H9 (cell line): ENCODE measurements around the gene KDM3A. TPM values are rescaled to one million over a fixed set of nuclear protein-coding genes. Genes with fewer than 3 reads are reported as not detected.

Experiments
- DNase-seq: peaks from one replicate; pipeline ENCODE4 v3.0.0-alpha.2; 2017
- H2AFZ ChIP-seq: one replicate; pipeline ENCODE4 v1.6.1; 2013; ENCODE audit warnings: mild to moderate bottlenecking, low read length, control low read depth, moderate library complexity
- H2AK5ac ChIP-seq: 2 replicates; pipeline ENCODE4 v1.6.1; 2013; ENCODE audit warnings: low read length, control low read depth, mixed read lengths; ENCODE audit not compliant: insufficient read length
- H2BK120ac ChIP-seq: one replicate; pipeline ENCODE4 v1.6.1; 2013; ENCODE audit warnings: low read depth, mild to moderate bottlenecking, low read length, control low read depth, inconsistent platforms; ENCODE audit not compliant: poor library complexity, severe bottlenecking
- H2BK12ac ChIP-seq: 2 replicates; pipeline ENCODE4 v1.6.1; 2013; ENCODE audit warnings: low read length, control low read depth, mixed read lengths, low read depth; ENCODE audit not compliant: insufficient read length
- H2BK15ac ChIP-seq: 2 replicates; pipeline ENCODE4 v1.6.1; 2013; ENCODE audit warnings: low read depth, low read length, control low read depth
- H2BK20ac ChIP-seq: one replicate; pipeline ENCODE4 v1.6.1; 2013; ENCODE audit warnings: low read depth, mild to moderate bottlenecking, low read length, control low read depth, inconsistent platforms; ENCODE audit not compliant: poor library complexity, severe bottlenecking
- H2BK5ac ChIP-seq: 2 replicates; pipeline ENCODE4 v1.6.1; 2013; ENCODE audit warnings: low read length, control low read depth, mixed read lengths; ENCODE audit not compliant: insufficient read length
- H3K14ac ChIP-seq: 2 replicates; pipeline ENCODE4 v1.6.1; 2013; ENCODE audit warnings: low read length, control low read depth; ENCODE audit not compliant: insufficient read depth
- H3K18ac ChIP-seq: 2 replicates; pipeline ENCODE4 v1.6.1; 2013; ENCODE audit warnings: low read depth, mild to moderate bottlenecking, mixed read lengths, low read length, control low read depth; ENCODE audit not compliant: insufficient read length
- H3K23ac ChIP-seq: 2 replicates; pipeline ENCODE4 v1.6.1; 2013; ENCODE audit warnings: low read length, control low read depth, mixed read lengths, low read depth; ENCODE audit not compliant: insufficient read length
- H3K23me2 ChIP-seq: 2 replicates; pipeline ENCODE4 v1.6.1; 2013; ENCODE audit warnings: low read depth, mild to moderate bottlenecking, mixed read lengths, low read length, control low read depth; ENCODE audit not compliant: insufficient read length, poor library complexity, severe bottlenecking
- H3K27ac ChIP-seq: 2 replicates; pipeline ENCODE4 v1.5.1; 2013; ENCODE audit warnings: low read length, control low read depth, mixed read lengths, low read depth; ENCODE audit not compliant: insufficient read length
- H3K27me3 ChIP-seq: 2 replicates; pipeline ENCODE4 v1.6.1; 2013; ENCODE audit warnings: low read length, control low read depth, inconsistent platforms; ENCODE audit not compliant: insufficient read depth
- H3K4ac ChIP-seq: 2 replicates; pipeline ENCODE4 v1.6.1; 2013; ENCODE audit warnings: low read depth, mild to moderate bottlenecking, control low read depth, inconsistent platforms, low read length, moderate library complexity
- H3K4me1 ChIP-seq: 2 replicates; pipeline ENCODE4 v1.6.1; 2013; ENCODE audit warnings: low read length, control low read depth, inconsistent platforms; ENCODE audit not compliant: insufficient read depth
- H3K4me2 ChIP-seq: 2 replicates; pipeline ENCODE4 v1.6.1; 2013; ENCODE audit warnings: low read length, control low read depth, mixed read lengths; ENCODE audit not compliant: insufficient read length, insufficient read depth
- H3K56ac ChIP-seq: 2 replicates; pipeline ENCODE4 v1.6.1; 2013; ENCODE audit warnings: low read depth, mild to moderate bottlenecking, mixed read lengths, low read length, control low read depth; ENCODE audit not compliant: insufficient read length
- H3K79me1 ChIP-seq: 2 replicates; pipeline ENCODE4 v1.6.1; 2013; ENCODE audit warnings: low read depth, mild to moderate bottlenecking, moderate library complexity, low read length, control low read depth, inconsistent platforms; ENCODE audit not compliant: insufficient read depth, poor library complexity, severe bottlenecking
- H3K79me2 ChIP-seq: 2 replicates; pipeline ENCODE4 v1.6.1; 2013; ENCODE audit warnings: low read length, control low read depth, inconsistent platforms; ENCODE audit not compliant: insufficient read depth
- H3K9ac ChIP-seq: 2 replicates; pipeline ENCODE4 v1.6.1; 2013; ENCODE audit warnings: low read length, control low read depth, mixed read lengths; ENCODE audit not compliant: insufficient read length; ENCODE audit errors: extremely low read depth
- H3K9me3 ChIP-seq: one replicate; pipeline ENCODE4 v1.6.1; 2013; ENCODE audit warnings: low read depth, low read length, inconsistent platforms; ENCODE audit not compliant: control insufficient read depth
- H3T11ph ChIP-seq: one replicate; pipeline ENCODE4 v1.6.1; 2013; ENCODE audit warnings: mild to moderate bottlenecking, low read length, control low read depth, inconsistent platforms
- H4K20me1 ChIP-seq: one replicate; pipeline ENCODE4 v1.6.1; 2013; ENCODE audit not compliant: control insufficient read depth, insufficient read length, insufficient read depth
- H4K5ac ChIP-seq: 2 replicates; pipeline ENCODE4 v1.6.1; 2013; ENCODE audit warnings: low read depth, mild to moderate bottlenecking, mixed read lengths, low read length, control low read depth; ENCODE audit not compliant: insufficient read length
- H4K8ac ChIP-seq: replicated peaks from 2 replicates; pipeline ENCODE4 v1.6.1; 2013; ENCODE audit warnings: low read length, control low read depth, mixed read lengths, low read depth; ENCODE audit not compliant: insufficient read length
- H4K91ac ChIP-seq: 2 replicates; pipeline ENCODE4 v1.6.1; 2013; ENCODE audit warnings: low read depth, mild to moderate bottlenecking, moderate library complexity, mixed read lengths, low read length, control low read depth; ENCODE audit not compliant: insufficient read length
- H3K27ac Mint-ChIP-seq, 3 experiments: 2 replicates in 2 of 3; 3 replicates in 1 of 3; pipeline ENCODE4 v1.8.0; 2020 to 2021; ENCODE audit warnings: mixed read lengths in 3 of 3, mild to moderate bottlenecking in 1 of 3, moderate library complexity in 1 of 3
- H3K27me3 Mint-ChIP-seq: 2 replicates; pipeline ENCODE4 v1.8.0; 2021; ENCODE audit warnings: low read depth, mild to moderate bottlenecking, moderate library complexity, mixed read lengths
- H3K36me3 Mint-ChIP-seq, 3 experiments: 2 replicates in 2 of 3; 3 replicates in 1 of 3; pipeline ENCODE4 v1.8.0; 2020 to 2021; ENCODE audit warnings: low read depth in 3 of 3, mixed read lengths in 3 of 3; ENCODE audit not compliant: insufficient read depth in 1 of 3
- H3K4me1 Mint-ChIP-seq, 2 experiments: 2 replicates each; pipeline ENCODE4 v1.8.0; 2020; ENCODE audit warnings: mixed read lengths in 2 of 2
- H3K4me3 Mint-ChIP-seq, 2 experiments: 2 replicates in 1 of 2; 3 replicates in 1 of 2; pipeline ENCODE4 v1.8.0; 2020 to 2021; ENCODE audit warnings: mild to moderate bottlenecking in 2 of 2, mixed read lengths in 2 of 2, moderate library complexity in 1 of 2
- H3K9me3 Mint-ChIP-seq, 2 experiments: 2 replicates in 1 of 2; 3 replicates in 1 of 2; pipeline ENCODE4 v1.8.0; 2020; ENCODE audit warnings: mild to moderate bottlenecking in 2 of 2, mixed read lengths in 2 of 2, moderate library complexity in 1 of 2
- CTCF ChIP-seq: fragments of 200-600 bp; sonication (generic); conservative IDR thresholded peaks from 3 replicates; pipeline ENCODE4 v1.8.0; 2021; ENCODE audit warnings: antibody characterized with exemption, mild to moderate bottlenecking
- total RNA-seq: library from RNA; stranded (reverse); gene quantifications from 2 replicates; pipeline ENCODE4 v1.2.1, GENCODE V29; 2021

KDM3A gene
- total RNA-seq, 1 experiment from 2014 or later: 28.1 TPM

- peaks cover 19 to 81% (median 72%) of the 10 kb centered on the region in 3 experiments; a peak in 6 of 7 replicates for H3K36me3 Mint-ChIP-seq
- H3K27ac Mint-ChIP-seq: no peak overlapping the region
- no peaks in the 10 kb centered on the region for H3K9me3 ChIP-seq
Observed at GRCh38 chr2:86477349-86477748, 36.2 kb downstream of the KDM3A start.

More at GRCh38 chr2:86477349-86477748, 36.2 kb downstream of the KDM3A start:
- Histone ChIP-seq H3K23me2 (no peaks in the 10 kb centered on the region), H4K20me1 (no peaks in the 10 kb centered on the region), H3K4me1 (0 out of 2 replicates have a peak, but pooled peaks cover 2% of the 10 kb centered on the region), H3K79me2 (no peaks in the 10 kb centered on the region), H2AK5ac (no peak overlapping the region), H3K4me2 (no peak overlapping the region), H2BK12ac (no peak overlapping the region), H2AFZ (no peak overlapping the region), H2BK5ac (no peak overlapping the region), H3K79me1 (no peaks in the 10 kb centered on the region), H3K27ac (no peak overlapping the region), H3K27me3 (no peaks in the 10 kb centered on the region), H3K4ac (no peak overlapping the region), H4K8ac (no peak overlapping the region), H3K14ac (no peak overlapping the region), H3T11ph (no peak overlapping the region), H4K5ac (no peak overlapping the region), H3K18ac (no peak overlapping the region), H3K56ac (no peak overlapping the region), H2BK15ac (no peak overlapping the region), H2BK120ac (no peak overlapping the region), H3K9ac (no peak overlapping the region), H4K91ac (no peak overlapping the region), H2BK20ac (no peak overlapping the region), H3K23ac (no peak overlapping the region)
- peaks cover 15 to 20% of the 10 kb centered on the region in 2 experiments for H3K4me1 Mint-ChIP-seq
- no peak overlapping the region for H3K4me3 Mint-ChIP-seq
- DNase-seq: no peak
- TF ChIP-seq CTCF: no peak
- no peaks in the 10 kb centered on the region for H3K9me3 Mint-ChIP-seq
- H3K27me3 Mint-ChIP-seq: no peaks in the 10 kb centered on the region
